Stimulated activated CD8-positive, alpha-beta memory T cell treated with anti-CD3 and anti-CD28 coated beads, Interleukin-2, amount 100 ng/mL, for 48 hours (primary cell): ENCODE data around the gene MBTPS2.
"Not testable (repeated sequence)": the region's sequence is repeated elsewhere in the genome, so short reads cannot be mapped to it uniquely, and the experiment has no call there.

Source experiments
- DNase-seq, 2 donors: peaks; one replicate each; pipeline ENCODE4 v3.0.0-alpha.2; 2020; ENCODE audit warnings: low read depth in 2 of 2

MBTPS2 gene

DNA sequence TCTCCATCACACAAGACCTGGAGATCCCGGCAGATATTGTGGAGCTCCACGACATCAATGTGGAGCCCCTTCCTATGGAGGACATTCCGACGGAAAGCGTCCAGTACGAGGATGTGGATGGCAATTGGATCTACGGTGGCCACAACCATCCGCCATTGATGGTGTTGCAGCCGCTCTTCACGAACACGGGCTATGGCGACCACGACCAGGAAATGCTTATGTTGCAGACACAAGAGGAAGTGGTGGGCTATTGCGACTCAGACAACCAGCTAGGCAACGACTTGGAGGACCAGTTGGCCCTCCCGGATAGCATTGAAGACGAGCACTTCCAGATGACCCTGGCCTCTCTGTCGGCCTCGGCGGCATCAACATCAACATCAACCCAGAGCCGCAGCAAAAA is 17.1 kb downstream of the MBTPS2 start:
- no peak for DNase-seq

DNA sequence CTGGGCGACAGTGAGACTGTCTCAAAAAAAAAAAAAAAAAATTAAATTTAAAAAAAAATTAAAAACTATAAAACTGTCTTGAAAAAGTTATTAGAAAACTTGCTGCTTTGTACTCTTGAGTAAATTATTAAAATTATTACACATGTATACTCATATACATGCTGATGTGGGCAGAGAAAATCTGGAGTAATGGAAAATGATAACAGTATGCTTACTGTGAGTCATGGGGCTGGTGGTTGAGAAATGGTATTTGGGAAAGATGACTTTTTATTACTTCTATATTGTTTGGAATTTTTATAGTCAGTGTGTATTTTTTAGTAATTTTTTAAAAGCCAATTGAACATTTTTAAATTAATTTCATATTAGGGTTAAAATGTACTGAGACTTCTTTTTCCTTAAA is 23.8 kb downstream of the MBTPS2 start:
- no peak for DNase-seq

DNA sequence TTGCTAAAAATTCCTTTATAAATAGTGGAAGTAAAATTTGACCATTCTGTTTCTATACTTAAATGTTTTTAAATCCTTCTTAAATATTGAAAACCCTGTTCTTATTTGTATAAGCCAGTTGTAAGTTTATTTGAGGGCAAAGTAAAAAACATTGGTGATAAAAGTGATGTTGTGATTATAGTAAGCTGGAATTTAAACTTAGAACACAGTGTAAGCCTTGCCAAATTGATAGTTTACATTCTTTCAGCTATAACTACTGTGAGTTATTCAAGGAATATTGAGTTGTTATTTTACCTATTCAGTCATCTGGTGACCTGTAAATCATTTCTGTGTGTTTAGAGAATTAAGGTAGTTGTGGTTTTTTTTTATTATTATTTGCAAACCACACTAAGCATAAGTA is 26.0 kb downstream of the MBTPS2 start:
- no peak for DNase-seq

DNA sequence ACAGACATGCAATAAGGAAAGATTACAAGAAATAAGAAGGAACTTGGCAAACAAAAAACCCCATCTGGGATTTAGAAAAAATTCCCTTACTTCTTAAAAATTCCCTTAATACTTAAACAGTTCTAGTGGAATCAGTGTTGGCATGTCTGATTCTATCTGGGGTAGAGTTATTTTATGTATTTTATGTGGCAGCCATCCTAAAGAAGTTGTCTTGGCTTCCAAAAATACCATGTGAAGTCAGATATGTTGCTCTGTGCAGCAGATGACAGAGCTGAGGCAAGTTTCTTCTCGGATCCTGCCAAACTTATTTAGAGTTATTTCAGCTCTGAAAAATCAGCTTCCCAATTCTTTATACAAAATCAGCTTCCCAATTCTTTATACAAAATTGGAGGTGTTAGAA is 31.1 kb downstream of the MBTPS2 start:
- DNase-seq: no peak

DNA sequence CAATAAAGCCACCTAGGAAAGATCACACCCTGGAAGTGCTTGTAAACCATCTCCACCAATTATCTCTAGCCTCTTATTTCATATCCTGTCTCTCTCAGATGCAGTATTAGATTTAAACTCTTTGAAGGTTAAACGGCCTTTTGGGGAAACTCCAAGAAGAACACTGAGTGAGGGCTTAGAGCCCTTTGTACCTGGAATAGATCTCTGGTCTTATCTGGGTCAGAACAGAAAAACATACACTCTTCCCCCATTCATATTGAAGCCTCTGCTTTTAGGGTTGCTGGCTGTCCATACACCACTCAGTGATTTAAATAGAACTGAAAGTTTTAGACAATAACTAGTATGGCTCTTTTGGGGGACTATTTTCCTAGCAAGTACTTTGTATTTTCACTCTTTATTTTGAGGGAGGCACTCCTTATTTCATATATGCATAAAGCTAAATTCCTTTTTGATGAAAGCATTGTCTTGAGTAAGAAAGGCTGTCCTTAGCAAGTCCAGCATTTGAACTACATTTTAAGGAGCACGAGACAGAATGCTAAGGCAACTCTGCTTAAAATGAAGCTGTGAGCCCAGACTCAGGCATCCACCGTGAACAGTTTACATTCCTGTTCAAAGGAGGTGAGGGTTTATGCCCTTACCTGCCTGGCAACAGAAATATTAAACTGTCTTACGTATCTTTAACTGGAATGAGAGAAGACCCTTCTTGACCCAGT is 33.8 kb downstream of the MBTPS2 start:
- DNase-seq: no peak

DNA sequence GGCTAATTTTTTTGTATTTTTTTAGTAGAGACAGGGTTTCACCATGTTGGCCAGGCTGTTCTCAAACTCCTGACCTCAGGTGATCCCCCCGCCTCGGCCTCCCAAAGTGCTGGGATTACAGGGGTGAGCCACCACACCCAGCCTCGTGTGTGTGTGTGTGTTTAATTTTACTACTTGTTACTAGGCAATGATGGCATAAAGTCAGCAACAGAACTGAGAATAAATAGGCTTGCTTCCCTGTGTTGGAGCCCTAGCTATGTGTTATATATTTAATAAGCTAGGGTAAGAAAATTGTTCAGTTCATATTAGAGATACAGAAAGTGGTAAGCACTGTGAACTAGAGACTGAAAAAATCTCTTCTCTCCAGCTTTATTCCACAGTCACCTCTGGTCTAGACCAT is 34.8 kb downstream of the MBTPS2 start:
- DNase-seq: not testable (repeated sequence)

DNA sequence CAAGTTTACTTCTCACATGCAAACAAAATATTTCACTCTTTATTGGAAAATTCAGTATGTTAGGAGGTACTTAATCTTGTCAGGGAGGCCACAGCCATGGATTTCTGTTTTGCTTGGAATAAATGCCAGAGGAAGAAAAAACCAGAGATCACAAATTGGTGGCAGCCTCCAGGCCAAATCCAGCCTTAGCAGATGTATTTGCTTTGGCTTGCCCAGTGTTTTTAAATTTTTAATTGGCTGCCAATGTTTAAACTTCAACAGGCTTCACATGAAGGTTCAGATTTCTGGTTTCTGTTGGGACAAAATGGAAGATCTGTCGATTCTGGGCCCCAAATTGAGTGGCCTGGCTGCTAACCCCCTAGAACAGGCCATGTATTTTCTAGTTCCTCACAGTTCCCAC is 35.6 kb downstream of the MBTPS2 start:
- no peak for DNase-seq

DNA sequence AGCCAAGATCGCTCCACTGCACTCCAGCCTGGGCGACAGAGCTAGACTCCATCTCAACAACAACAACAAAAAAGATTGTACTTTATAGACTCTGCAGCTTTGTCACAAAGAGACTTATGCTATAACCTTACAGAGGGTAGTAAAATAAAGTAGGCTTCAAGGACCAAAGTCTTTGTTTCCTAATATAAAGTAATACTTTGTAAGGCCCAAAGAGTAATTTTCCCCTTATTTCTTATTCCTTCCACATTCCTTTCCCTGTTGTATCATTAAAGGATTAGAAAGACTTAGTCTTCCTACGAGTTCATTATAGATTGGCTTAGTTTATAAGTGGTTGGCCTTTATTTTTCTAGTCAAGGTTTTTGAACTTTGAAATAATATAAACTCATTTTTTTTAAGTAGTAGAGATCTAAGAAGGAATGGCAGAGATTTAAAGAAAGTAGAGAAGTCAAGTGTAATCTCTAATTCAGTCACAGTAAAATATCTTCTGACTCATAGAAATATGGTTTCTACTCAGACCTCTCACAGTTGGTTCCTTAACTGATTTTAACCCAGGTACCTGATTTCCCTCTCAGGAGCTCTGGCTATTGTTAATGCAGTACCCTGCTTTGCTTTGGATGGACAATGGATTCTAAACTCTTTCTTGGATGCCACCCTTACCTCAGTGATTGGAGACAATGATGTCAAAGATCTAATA is 42.6 kb downstream of the MBTPS2 start:
- DNase-seq: no peak

DNA sequence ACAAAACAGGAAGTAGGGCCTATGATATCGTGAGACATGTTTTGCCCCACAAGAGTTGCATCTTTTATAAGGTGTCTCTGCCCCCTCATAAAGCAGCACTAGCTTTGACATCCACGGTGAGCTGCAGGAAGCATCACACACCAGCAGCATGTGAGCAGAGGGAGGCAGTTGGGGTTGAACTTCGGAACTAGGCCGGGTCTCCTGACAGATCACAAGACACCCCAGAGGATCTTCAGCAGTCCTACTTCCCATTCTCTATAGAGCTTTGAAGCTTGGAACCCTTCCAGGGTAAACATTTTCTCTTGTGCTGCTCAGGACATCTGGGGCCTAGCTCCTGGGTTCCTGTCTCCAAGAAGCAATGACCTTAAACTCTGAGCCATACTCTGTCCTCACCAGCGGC is 43.8 kb downstream of the MBTPS2 start:
- DNase-seq: no peak

DNA sequence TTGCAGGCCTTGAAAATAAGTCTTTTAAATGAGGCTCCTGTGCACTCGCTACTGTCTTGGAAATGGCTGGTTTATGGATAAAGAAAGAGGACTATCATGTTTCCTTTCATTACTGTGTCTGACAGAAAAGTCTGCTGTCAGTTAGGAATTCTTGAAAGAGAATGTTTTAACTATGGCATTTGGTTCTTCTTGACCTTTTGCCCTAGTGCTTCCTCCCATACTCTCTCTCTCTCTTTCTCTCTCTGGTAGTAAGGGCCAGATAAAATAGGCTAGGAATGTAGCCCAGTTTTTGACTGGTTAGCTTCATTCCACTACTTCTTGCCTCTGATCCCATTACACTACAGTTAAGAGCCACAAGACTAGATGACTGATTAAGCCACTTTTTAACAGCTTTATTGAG is 46.2 kb downstream of the MBTPS2 start:
- DNase-seq: no peak

DNA sequence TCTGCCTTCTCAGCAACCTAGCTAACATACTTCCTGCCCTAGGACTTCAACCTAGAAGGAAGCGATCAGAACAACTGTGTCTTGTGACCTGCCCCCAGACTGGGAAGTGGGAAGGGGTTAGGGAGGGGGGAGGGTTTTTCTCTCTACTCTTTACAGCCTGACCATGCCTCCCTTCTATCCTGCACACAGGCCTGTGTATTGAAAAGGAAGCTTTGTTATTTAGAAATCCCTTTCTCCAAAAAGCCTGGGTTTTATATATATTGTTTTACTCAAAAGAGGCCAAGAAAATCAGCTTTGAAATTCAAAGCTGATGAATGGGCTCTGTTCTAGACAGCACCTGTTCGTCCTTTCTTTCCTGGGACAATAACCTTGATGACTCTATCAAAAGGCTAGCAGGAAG is 65.9 kb downstream of the MBTPS2 start:
- DNase-seq: no peak

DNA sequence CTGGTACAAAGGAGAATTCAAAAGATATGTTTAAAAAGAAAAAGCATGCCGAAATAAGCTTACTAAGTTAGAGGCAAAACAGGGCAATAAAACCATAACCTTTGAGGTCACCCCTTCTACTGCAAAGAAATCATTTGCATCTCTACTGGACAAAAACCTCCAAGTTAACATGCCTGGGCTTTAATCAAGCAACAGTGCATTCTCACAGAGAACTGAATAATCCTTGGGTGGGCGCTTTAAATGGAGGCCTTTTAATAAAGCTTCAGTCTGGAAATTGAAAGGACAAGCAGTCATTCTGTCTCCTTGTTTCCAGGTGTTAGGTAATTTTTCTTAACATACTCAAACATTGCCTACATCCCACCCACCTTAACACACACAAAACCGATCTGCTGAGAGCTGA is 66.5 kb downstream of the MBTPS2 start:
- no peak for DNase-seq

DNA sequence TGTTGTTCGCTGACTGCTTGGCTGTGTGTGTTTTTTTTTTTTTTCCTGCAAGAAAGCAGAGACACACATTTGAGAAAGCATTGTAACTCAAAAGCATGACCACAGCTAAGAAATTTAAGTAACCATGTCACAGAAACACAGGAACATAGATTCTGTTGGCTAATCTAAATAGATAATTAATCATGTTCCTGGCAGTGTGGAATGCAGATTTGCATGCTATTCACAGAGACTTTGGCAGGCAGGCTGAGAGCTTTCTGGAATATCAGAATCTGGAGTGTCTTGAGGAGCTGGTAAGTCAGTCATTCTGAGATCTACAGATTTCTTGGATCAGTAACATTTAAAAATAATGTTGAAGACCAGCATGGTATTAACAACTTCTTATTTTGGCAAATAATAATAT is 67.8 kb downstream of the MBTPS2 start:
- DNase-seq: no peak

DNA sequence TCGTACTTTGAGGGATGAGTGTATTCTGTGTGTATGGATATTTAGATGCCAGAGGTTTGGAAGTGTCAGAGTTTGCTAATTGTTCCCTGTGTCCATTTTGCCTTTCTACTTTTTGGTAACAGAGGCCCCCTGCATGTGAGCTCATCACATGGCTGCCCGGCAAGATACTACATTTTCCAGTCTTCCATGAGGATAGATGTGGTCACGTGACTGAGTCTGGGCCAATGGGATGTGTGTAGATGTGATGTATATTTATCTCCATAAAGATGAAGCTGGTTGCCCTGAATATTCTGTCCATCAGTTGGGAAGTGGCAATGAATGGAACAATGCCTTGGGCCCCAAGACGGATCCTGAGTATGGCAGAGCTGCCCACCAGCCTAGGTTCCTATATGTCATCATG is 72.1 kb downstream of the MBTPS2 start:
- no peak for DNase-seq

DNA sequence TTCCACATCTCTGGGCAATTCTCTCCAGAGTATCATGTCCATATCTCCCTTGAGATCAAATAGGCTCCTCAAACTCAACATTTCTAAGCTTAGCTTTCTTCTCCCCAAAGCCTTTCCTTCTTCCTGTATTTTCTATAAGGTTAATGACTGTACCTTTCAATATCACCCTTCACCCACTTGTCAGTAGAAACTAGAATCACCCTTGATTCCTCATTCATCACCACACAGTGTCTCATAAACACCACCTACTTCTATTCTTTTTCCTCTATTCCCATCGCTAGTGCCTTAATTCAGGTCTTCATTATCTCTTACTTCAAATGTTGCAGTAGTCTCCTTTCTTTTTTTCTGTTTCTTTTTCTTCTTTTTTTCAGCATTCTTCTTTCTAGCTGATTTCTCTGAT is 72.8 kb downstream of the MBTPS2 start:
- DNase-seq: no peak

DNA sequence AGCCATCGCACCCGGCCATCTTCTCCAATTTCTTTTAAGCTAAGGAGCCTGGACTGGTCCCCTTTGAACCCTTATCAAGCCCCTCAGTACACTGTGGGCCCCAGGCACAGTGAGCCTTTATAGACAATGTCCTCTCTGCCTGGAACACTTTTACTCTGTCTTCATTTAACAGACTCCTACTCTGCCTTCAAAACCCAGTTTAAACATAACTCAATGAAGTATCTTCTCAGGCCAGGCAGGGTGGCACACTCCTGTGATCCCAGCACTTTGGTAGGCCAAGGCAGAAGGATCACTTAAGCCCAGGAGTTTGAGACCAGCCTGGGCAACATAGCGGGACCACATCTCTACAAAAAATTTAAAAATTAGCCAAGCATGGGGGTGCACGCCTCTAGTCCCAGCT is 73.6 kb downstream of the MBTPS2 start:
- DNase-seq: no peak

DNA sequence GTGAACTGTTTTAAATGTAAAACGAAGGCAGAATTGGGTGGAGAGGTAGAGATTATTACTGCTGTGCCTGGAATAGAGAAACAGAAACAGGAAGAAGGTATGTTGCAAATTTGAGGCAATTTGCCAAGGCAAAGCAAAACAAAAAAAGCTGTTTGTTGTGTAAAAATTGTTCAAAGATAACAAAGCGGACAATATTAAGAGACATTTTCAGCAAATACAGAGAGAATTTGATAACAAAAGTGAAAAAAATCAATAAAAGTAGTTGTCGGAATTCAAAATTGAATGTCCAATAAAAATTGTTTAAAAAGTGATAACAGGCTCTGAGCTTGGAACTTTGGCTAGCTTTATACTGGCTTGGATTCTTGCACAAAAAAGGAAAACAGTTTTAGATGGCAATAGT is 86.7 kb downstream of the MBTPS2 start:
- no peak for DNase-seq

DNA sequence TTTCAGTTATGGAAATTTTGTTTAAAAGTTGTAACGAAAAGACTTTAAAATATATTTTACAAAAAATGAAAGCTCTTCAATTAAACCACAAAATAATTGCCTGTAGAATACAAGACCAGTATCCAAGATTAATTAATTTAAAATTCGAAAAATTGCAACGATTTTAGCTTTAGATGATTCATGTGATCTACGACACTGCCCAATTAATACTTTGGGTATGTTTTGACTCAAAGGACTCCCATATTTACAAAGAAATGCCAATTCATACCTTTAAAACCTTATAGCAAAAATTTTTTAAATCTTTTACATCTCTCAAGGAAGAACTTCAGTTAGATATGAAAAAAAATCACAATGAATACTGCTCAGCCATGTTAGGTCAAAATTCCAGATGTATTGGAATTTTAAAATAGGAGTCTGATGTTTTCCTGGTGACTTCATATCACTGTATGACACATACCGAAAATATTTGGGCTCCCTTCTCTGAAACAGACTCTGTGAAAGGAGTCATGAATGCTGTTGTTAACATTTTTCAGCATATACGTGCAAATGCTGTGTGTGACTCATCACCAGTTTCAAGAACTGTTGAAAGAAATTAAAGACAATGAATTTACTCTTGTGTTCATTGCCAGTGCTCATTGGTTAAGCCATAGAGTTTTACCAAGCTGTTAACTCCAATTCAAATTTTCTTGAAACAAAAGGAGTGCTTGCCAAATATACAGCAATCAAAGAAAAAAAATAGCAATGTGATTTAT is 87.3 kb downstream of the MBTPS2 start:
- no peak for DNase-seq

DNA sequence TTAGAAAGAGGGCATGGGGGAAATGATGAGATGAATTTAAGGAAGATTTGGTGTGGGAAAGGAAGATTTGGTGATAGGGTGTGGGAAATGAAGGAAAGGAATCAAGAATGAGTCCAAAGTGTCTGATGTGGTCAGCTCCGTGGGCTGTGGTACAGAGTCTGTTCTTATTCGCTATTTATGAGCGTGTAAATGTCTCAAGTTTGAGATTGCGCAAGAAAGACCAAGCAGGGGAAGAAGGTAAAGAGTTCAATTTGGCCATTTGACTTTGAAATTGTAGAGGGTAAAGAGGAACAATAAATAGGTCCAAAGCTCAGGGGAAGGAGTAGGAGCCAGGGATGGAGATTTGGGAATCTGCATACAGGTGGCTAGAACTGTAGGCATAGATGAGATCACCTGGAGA is 89.8 kb downstream of the MBTPS2 start:
- no peak for DNase-seq

DNA sequence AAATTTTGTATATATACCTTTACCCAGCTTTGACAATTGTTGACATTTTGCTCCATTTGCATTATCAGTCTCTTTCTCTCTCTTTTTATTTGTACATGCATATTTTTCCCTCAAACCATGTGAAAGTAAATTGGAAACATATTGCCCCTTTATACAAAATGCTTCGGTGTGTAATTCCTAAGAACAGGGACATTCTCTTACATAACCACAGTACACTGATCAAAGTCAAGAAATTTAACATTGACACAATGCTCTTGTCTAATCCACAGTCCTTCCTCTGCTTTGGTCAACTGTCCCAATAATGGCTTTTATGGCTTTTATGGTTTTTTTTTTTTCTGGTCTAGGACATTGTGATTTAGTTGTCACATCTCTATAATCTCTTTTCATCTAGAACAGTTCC is 91.6 kb downstream of the MBTPS2 start:
- no peak for DNase-seq

DNA sequence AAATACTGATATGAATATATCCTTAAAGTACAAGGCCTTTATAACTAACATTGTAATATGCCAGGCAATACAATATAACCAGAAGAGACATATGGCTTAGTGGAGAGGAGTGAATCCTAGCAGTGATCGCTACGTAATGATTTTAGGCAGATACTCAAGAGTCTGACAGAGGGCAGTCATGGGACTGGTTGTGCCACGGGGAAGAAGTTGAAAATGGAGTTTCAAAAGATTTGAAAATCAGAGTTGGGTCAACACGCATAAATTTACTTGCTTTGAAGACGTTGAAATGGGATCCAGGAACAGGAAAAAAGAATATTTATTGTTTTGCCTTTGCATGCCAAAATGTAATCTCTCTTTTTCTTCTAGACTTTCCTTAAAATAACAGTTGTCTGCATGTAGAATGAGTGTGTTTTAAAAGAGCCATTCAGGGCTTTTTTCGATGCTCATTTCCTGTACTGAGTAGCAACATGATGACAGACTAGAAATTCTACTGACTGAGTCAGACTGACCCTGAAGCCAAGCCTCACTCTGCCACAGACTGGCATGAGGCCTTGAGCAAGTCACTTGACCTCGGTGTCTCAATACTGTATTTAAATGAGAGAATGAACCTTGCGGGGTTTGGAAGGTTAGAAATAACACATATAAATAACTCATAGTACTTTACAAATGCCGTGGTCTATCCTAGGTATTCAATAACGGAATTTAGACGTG is 93.0 kb downstream of the MBTPS2 start:
- no peak for DNase-seq

DNA sequence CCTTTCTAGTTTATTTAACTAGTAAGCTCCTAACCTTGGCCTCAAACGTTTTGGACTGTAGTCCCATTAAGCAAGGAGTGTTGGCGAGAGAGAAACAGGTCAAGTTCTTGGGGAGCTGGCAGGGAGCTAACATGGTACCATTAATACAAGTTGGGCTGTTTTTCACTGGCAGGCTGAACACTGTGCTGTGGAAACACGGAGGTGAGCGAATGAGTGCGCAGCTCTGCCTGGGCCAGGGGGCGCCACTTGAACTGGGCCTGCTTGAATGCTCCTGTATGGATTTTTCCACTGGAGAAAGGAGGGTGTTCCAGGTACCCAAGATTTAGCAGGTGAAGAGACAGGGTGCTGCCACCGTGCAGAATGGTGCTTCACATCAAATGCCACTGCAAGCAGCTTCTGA is 93.7 kb downstream of the MBTPS2 start:
- DNase-seq: no peak
